ENCODE measurements around the gene NOL12. TPM values are rescaled to one million over a fixed set of nuclear protein-coding genes. Genes with fewer than 3 reads are reported as not detected.

NOL12 gene
- polyA plus RNA-seq, 1 of the 3 experiments (the other 2 are of a cell fraction): 52.2 TPM

- no peak overlapping the region for H2AFZ ChIP-seq (ENCODE audit: low read depth)
- CTCF ChIA-PET: interaction anchor here (1.6 kb wide), 1 partner anchor 62 kb away, joined by 5 read pairs; no protein-coding TSS in a partner anchor
- no peaks in the 10 kb centered on the region for H3K4me1 ChIP-seq (ENCODE audit: control insufficient read depth in 1 of 2, insufficient read depth in 2 of 2, low read depth in 1 of 2, low read length in 1 of 2)
- H3K9me2 ChIP-seq: no peaks in the 10 kb centered on the region
- peaks cover 0 to 9% of the 10 kb centered on the region in 2 experiments for H3K36me3 ChIP-seq (replicated peaks in 1 of 2; ENCODE audit: control insufficient read depth in 1 of 2, insufficient read depth in 2 of 2, low read length in 1 of 2)
- no peak overlapping the region for H3K4me2 ChIP-seq
- no peak for DNase-seq
- no peak overlapping the region for H3K27ac ChIP-seq (ENCODE audit: low read depth in 2 of 2, low read length in 1 of 2)
- no peaks in the 10 kb centered on the region for H3K9me3 ChIP-seq
- no peak for TF ChIP-seq CHD2 (IDR thresholded peaks at IDR 0.05; ENCODE audit: low read length, partially characterized antibody)
- TF ChIP-seq TCF12 (IDR thresholded peaks at IDR 0.05): no peak
- no peak for TF ChIP-seq RFX5 (IDR thresholded peaks at IDR 0.05; ENCODE audit: low read length)
- no peak for TF ChIP-seq JUND (IDR thresholded peaks at IDR 0.05)
- no peak for TF ChIP-seq MEF2A (IDR thresholded peaks at IDR 0.05; ENCODE audit: borderline replicate concordance, low read depth)
- no peak overlapping the region for H3K4me3 ChIP-seq (ENCODE audit: low read depth in 2 of 2, low read length in 1 of 2)
- no peaks in the 10 kb centered on the region for H3K79me2 ChIP-seq (ENCODE audit: insufficient read depth)
- WGBS (ENCODE audit: low lambda C conversion rate): 100% methylated on average over 3 of the region's 3 CpGs
- no peaks in the 10 kb centered on the region for H3F3A ChIP-seq (replicated peaks; ENCODE audit: insufficient read depth)
- H3K9ac ChIP-seq: no peak overlapping the region
- POLR2A ChIA-PET: no interaction called here
- H4K20me1 ChIP-seq (ENCODE audit: insufficient read depth): no peaks in the 10 kb centered on the region
- no peaks in the 10 kb centered on the region for H3K27me3 ChIP-seq (ENCODE audit: insufficient read depth)
Measured at GRCh38 chr22:37704645-37705044, 18.5 kb downstream of the NOL12 start.

GRCh38 chr22:37705205-37705604 is 19.1 kb downstream of the NOL12 start:
- H3K27me3 ChIP-seq (ENCODE audit: insufficient read depth): no peaks in the 10 kb centered on the region
- H3K9me2 ChIP-seq: no peaks in the 10 kb centered on the region
- H3K36me3 ChIP-seq (replicated peaks in 1 of 2; ENCODE audit: control insufficient read depth in 1 of 2, insufficient read depth in 2 of 2, low read length in 1 of 2): peaks cover 0 to 6% of the 10 kb centered on the region in 2 experiments
- ChIA-PET POLR2A (no interaction called here), CTCF (interaction anchor here (0.8 to 1.6 kb wide), 2 partner anchors 24 to 62 kb away, joined by 3 to 5 read pairs; no protein-coding TSS in a partner anchor)
- no peak overlapping the region for H3K27ac ChIP-seq (ENCODE audit: low read depth in 2 of 2, low read length in 1 of 2)
- no peak overlapping the region for H2AFZ ChIP-seq (ENCODE audit: low read depth)
- H3K4me3 ChIP-seq (ENCODE audit: low read depth in 2 of 2, low read length in 1 of 2): no peak overlapping the region
- H3K4me2 ChIP-seq: no peak overlapping the region
- no peaks in the 10 kb centered on the region for H4K20me1 ChIP-seq (ENCODE audit: insufficient read depth)
- 94% methylated on average over 3 of the region's 3 CpGs for WGBS (ENCODE audit: low lambda C conversion rate)
- H3F3A ChIP-seq (replicated peaks; ENCODE audit: insufficient read depth): no peaks in the 10 kb centered on the region
- no peaks in the 10 kb centered on the region for H3K9me3 ChIP-seq
- H3K4me1 ChIP-seq (ENCODE audit: control insufficient read depth in 1 of 2, insufficient read depth in 2 of 2, low read depth in 1 of 2, low read length in 1 of 2): no peaks in the 10 kb centered on the region
- no peak for TF ChIP-seq JUND (IDR thresholded peaks at IDR 0.05)
- TF ChIP-seq REST (IDR thresholded peaks at IDR 0.05; ENCODE audit: low read depth, low read length): no peak
- TF ChIP-seq YY1 (IDR thresholded peaks at IDR 0.05; ENCODE audit: low read depth): no peak
- TF ChIP-seq GATA2 (CRISPR knock-in tag; IDR thresholded peaks at IDR 0.05): no peak
- TF ChIP-seq RXRA (IDR thresholded peaks at IDR 0.05; ENCODE audit: borderline replicate concordance, low read depth): no peak
- no peak for TF ChIP-seq FOXM1 (IDR thresholded peaks at IDR 0.05; ENCODE audit: low read depth)
- H3K79me2 ChIP-seq (ENCODE audit: insufficient read depth): no peaks in the 10 kb centered on the region
- no peak overlapping the region for H3K9ac ChIP-seq
- DNase-seq: no peak

Measured in SK-N-SH (cell line).